Keratinocyte (primary cell): ENCODE data around the gene VASP. TPM values are rescaled to one million over a fixed set of nuclear protein-coding genes. Genes with fewer than 3 reads are reported as not detected.

Source experiments
- DNase-seq: peaks from one replicate; pipeline ENCODE4 v3.0.0-alpha.2; 2011; ENCODE audit warnings: low read depth, missing footprints, low spot score
- FAIRE-seq: peaks from 2 replicates; lab custom pipeline; 2011; peaks lifted over from hg19 to GRCh38; lab: Jason Lieb, UNC
- H2AFZ ChIP-seq: 2 replicates; pipeline ENCODE4 v1.6.0; 2012; ENCODE audit warnings: low read length, control low read depth, inconsistent platforms; ENCODE audit not compliant: control insufficient read depth
- H3K27ac ChIP-seq: 2 replicates; pipeline ENCODE4 v1.5.1; 2011; ENCODE audit warnings: low read length; ENCODE audit not compliant: control insufficient read depth, insufficient read depth
- H3K27me3 ChIP-seq: 3 replicates; pipeline ENCODE4 v1.6.0; 2011; ENCODE audit warnings: low read length; ENCODE audit not compliant: control insufficient read depth, insufficient read depth; ENCODE audit errors: extremely low read depth
- H3K36me3 ChIP-seq, 2 experiments: 2 replicates in 1 of 2; 3 replicates in 1 of 2; pipeline ENCODE4 v1.5.1; 2011; ENCODE audit warnings: low read length in 2 of 2, mild to moderate bottlenecking in 1 of 2; ENCODE audit not compliant: control insufficient read depth in 2 of 2, insufficient read depth in 2 of 2; ENCODE audit errors: extremely low read depth in 1 of 2
- H3K4me1 ChIP-seq: 3 replicates; pipeline ENCODE4 v1.5.1; 2011; ENCODE audit warnings: low read length; ENCODE audit not compliant: control insufficient read depth, insufficient read depth; ENCODE audit errors: extremely low read depth
- H3K4me2 ChIP-seq: 3 replicates; pipeline ENCODE4 v1.6.0; 2011; ENCODE audit warnings: low read depth, low read length; ENCODE audit not compliant: control insufficient read depth, insufficient read depth; ENCODE audit errors: extremely low read depth
- H3K4me3 ChIP-seq, 3 experiments: fragments of 200-600 bp in 1 of 3; sonication (generic) in 1 of 3; 2 replicates in 2 of 3; 3 replicates in 1 of 3; pipeline ENCODE4 v1.5.1; 2011 to 2016; ENCODE audit warnings: low read length in 3 of 3, mild to moderate bottlenecking in 3 of 3, control low read depth in 2 of 3, inconsistent platforms in 1 of 3, low read depth in 1 of 3, mixed read lengths in 1 of 3, mixed run types in 1 of 3, moderate library complexity in 1 of 3; ENCODE audit not compliant: control insufficient read depth in 2 of 3, insufficient read depth in 2 of 3; ENCODE audit errors: extremely low read depth in 1 of 3
- H3K79me2 ChIP-seq: 2 replicates; pipeline ENCODE4 v1.6.0; 2012; ENCODE audit warnings: low read length; ENCODE audit not compliant: control insufficient read depth, insufficient read depth
- H3K9ac ChIP-seq: 3 replicates; pipeline ENCODE4 v1.6.0; 2011; ENCODE audit warnings: low read length; ENCODE audit not compliant: control insufficient read depth, insufficient read depth; ENCODE audit errors: extremely low read depth
- H3K9me1 ChIP-seq: 3 replicates; pipeline ENCODE4 v1.6.0; 2011; ENCODE audit warnings: low read length; ENCODE audit not compliant: control insufficient read depth, insufficient read depth; ENCODE audit errors: extremely low read depth
- H3K9me3 ChIP-seq: 2 replicates; pipeline ENCODE4 v1.5.1; 2012; ENCODE audit warnings: low read depth, low read length; ENCODE audit not compliant: control insufficient read depth
- H4K20me1 ChIP-seq: 3 replicates; pipeline ENCODE4 v1.6.0; 2011; ENCODE audit warnings: low read length; ENCODE audit not compliant: control insufficient read depth, insufficient read depth; ENCODE audit errors: extremely low read depth
- EZH2 ChIP-seq: IDR thresholded peaks from one replicate; pipeline ENCODE4 v1.6.1; 2012; ENCODE audit warnings: inconsistent platforms, mild to moderate bottlenecking, low read length, moderate library complexity
- dilution Hi-C: fragments of 300-500 bp; cut with MboI; formaldehyde crosslinking; loops from one replicate; pipeline ENCODE4 v1.7.0; 2020; ENCODE audit warnings: low sequenced_read_pairs; ENCODE audit not compliant: extremely low pct_ligation_motif_present
- polyA plus RNA-seq, 5 experiments: library from polyadenylated mRNA; depleted of rRNA in 3 of 5; stranded (reverse) in 3 of 5; stranded (forward) in 1 of 5; unstranded in 1 of 5; fragments of >200 nt; gene quantifications; 1 replicate in 1 of 5; 2 replicates in 3 of 5; 3 replicates in 1 of 5; pipeline versions ENCODE4 v1.2.1 to v1.2.3, GENCODE V29; 2011 to 2012; ENCODE audit warnings: missing spikeins in 2 of 5, low read depth in 1 of 5, low replicate concordance in 1 of 5
- TF ChIP-seq, protein P1 (sequence below), 3 experiments: IDR thresholded peaks in 1 of 3; conservative IDR thresholded peaks in 1 of 3; optimal IDR thresholded peaks in 1 of 3; 2 replicates in 2 of 3; 3 replicates in 1 of 3; pipeline versions ENCODE3 to v1.5.1; 2011; ENCODE audit warnings: low read length in 3 of 3, mild to moderate bottlenecking in 3 of 3, moderate library complexity in 2 of 3, control low read depth in 1 of 3, inconsistent platforms in 1 of 3; ENCODE audit not compliant: insufficient read depth in 2 of 3; ENCODE audit errors: extremely low read depth in 1 of 3

Gene VASP
- polyA plus RNA-seq, 1 donor (not counting 4 experiments of a cell fraction or from before 2014, with no cell fraction given): 99.0 TPM

- peak overlapping the region; percentile 62 for H3K27ac ChIP-seq
Observed at GRCh38 chr19:45569619-45570421, 62.5 kb downstream of the VASP start.

DNA sequence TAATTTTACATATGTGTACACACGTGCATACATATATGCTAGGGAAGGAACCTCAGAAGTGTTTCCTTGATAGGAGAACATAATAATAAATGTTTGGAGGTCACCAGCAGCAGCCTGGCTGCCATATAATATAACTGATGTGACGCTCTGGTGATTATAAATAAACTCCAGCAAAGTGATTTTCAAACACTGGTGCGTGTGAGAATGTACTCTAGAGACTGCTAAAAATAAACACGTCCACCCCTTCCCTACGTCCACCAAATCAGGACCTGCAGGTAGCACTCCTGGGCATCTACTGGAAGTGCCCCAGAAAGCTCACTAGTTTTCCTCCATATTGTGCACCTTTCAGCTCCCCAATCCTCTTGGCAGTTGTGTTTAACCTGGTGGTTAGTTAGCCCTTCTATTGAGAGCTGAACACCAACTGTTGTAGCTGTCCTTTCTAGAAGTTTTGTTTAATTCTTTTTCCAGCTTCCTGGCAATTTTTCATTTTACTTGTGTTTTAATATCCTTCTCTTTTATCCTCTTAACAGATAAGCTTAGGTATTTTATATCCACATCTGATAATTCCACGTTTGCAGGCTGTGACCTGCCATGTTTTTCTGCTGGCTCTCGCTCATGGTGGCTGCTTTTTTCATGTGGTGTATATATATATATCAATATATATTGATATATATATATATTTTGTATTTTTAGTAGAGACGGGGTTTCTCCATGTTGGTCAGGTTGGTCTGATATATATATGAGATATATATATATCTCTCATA lies 64.4 kb downstream of the VASP start:
- H3K79me2 ChIP-seq: peaks cover 34% of the 10 kb centered on the region
- TF ChIP-seq, protein P1, sequence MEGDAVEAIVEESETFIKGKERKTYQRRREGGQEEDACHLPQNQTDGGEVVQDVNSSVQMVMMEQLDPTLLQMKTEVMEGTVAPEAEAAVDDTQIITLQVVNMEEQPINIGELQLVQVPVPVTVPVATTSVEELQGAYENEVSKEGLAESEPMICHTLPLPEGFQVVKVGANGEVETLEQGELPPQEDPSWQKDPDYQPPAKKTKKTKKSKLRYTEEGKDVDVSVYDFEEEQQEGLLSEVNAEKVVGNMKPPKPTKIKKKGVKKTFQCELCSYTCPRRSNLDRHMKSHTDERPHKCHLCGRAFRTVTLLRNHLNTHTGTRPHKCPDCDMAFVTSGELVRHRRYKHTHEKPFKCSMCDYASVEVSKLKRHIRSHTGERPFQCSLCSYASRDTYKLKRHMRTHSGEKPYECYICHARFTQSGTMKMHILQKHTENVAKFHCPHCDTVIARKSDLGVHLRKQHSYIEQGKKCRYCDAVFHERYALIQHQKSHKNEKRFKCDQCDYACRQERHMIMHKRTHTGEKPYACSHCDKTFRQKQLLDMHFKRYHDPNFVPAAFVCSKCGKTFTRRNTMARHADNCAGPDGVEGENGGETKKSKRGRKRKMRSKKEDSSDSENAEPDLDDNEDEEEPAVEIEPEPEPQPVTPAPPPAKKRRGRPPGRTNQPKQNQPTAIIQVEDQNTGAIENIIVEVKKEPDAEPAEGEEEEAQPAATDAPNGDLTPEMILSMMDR (optimal IDR thresholded peaks at IDR 0.05 in 1 of 3, IDR thresholded peaks at IDR 0.05 in 1 of 3, conservative IDR thresholded peaks at IDR 0.05 in 1 of 3; ENCODE audit: extremely low read depth in 1 of 3, insufficient read depth in 2 of 3, low read length in 3 of 3): no peak
- no peak for TF ChIP-seq EZH2
- no peak overlapping the region for H3K9ac ChIP-seq
- H3K36me3 ChIP-seq: peaks cover 0 to 4% of the 10 kb centered on the region in 2 experiments
- H3K27me3 ChIP-seq: no peaks in the 10 kb centered on the region
- dilution Hi-C loops: no loop called here
- H3K4me1 ChIP-seq: peaks cover 40% of the 10 kb centered on the region
- FAIRE-seq: no peak
- H3K27ac ChIP-seq: no peak overlapping the region
- DNase-seq: no peak
- no peak overlapping the region for H2AFZ ChIP-seq
- no peaks in the 10 kb centered on the region for H4K20me1 ChIP-seq
- no peaks in the 10 kb centered on the region for H3K9me1 ChIP-seq
- no peak overlapping the region for H3K4me3 ChIP-seq
- no peak overlapping the region for H3K4me2 ChIP-seq
- H3K9me3 ChIP-seq: no peaks in the 10 kb centered on the region

More at GRCh38 chr19:45569619-45570421, 62.5 kb downstream of the VASP start:
- TF ChIP-seq, protein P1 (optimal IDR thresholded peaks at IDR 0.05 in 1 of 3, IDR thresholded peaks at IDR 0.05 in 1 of 3, conservative IDR thresholded peaks at IDR 0.05 in 1 of 3; ENCODE audit: extremely low read depth in 1 of 3, insufficient read depth in 2 of 3, low read length in 3 of 3): peak; percentile 85 to 96 (median 94)
- no peak for TF ChIP-seq EZH2
- H3K9me1 ChIP-seq: no peaks in the 10 kb centered on the region
- peaks cover 29% of the 10 kb centered on the region for H3K4me1 ChIP-seq
- no peaks in the 10 kb centered on the region for H4K20me1 ChIP-seq
- no peak overlapping the region for H3K4me3 ChIP-seq
- DNase-seq: no peak
- H2AFZ ChIP-seq: no peak overlapping the region
- no peak overlapping the region for H3K4me2 ChIP-seq
- H3K27me3 ChIP-seq: no peaks in the 10 kb centered on the region
- peak overlapping the region; percentile 34 for H3K9ac ChIP-seq
- peaks cover 0 to 4% of the 10 kb centered on the region in 2 experiments for H3K36me3 ChIP-seq
- H3K79me2 ChIP-seq: peaks cover 23% of the 10 kb centered on the region
- no peaks in the 10 kb centered on the region for H3K9me3 ChIP-seq
- peak; percentile 76 for FAIRE-seq
- dilution Hi-C loops: no loop called here
